HG03571 (cell line): ENCODE measurements around the gene MAPRE2.

Experiments used
- ATAC-seq: cut with Tn5 transposase; IDR thresholded peaks from one replicate; pipeline ENCODE4 v1.9.1; 2021; ENCODE audit not compliant: unreplicated experiment

MAPRE2 gene

DNA sequence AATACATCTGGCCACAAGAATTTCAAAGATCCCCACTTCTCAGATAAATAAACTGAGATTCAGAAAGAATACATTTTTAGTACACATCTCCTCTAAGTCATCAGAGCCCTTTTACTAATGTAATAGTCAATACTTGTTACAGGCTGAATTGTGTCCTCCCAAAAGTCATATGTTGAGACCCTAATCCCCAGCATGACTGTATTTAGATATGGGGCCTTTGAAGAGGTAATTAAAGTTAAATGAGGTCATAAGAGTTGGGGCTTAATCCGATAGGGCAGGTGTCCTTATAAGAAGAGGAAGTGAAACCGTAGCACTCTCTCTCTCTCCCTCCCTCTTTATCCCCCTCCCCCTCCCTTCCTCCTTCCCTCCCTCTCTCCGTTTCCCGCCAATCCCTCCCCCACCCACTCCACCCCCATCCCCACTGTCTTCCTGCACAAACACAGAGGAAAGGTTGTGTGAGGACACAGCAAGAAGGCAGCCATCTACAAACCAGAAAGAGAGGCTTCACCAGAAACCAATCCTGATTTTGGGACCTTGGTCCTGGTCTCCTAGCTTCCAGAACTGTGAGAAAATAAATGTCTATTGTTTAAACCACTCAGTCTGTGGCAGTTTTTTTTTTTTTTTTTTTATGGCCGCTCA is 133.0 kb downstream of the MAPRE2 start:
- ATAC-seq: no peak

DNA sequence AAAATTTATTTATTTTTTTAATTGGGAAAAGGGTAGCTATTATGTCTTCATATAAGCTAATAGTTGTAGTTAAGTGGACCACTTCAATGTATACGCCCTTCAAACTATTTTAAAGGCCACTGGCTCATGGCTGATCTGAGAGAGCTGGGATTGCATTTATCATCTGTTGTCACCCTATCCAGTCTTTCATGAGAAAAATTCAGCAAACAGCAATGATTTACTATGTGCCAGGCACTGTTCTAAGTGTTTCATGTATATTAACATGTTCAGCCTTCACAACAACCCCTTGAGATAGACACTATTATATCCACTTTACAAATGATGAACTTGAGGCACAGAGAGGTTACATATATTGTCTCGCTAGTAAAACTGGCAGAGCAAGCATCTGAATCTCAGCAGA is 133.5 kb downstream of the MAPRE2 start:
- no peak for ATAC-seq

DNA sequence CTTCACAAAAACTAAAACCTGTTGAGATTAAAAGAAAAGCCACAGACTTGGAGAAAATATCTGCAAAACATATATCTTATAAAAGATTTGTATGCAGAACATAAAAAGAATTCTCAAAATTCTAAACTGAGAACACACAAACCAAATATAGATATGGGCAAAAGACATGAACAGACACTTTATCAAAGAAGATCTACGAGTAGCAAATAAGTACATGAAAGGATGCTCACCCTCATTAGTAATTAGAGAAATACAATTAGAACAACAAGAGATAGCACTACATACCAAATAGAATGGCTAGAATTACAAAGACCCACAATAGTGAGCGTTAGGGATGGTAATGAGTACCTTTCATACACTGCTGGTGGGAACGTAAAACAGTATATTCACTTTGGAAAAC is 135.7 kb downstream of the MAPRE2 start:
- ATAC-seq: no peak

DNA sequence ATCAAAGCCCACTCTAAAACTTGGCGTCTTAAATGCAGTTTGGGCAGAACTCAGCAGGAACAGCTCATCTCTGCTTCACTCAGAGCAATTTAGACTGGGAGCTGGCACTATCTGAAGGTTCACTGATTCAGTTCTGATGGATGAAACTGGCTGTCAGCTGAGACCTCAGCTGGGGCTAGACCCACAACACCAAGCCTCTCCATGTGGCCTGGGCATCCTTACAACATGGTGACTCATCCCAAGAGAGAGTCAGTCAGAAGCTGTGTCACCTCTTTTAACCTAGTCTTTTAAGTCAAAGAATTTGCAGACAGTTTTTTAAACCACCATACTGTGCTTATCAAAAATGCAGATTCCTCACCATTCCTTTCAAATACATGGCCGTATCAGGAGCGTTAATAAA is 137.0 kb downstream of the MAPRE2 start:
- ATAC-seq: no peak

DNA sequence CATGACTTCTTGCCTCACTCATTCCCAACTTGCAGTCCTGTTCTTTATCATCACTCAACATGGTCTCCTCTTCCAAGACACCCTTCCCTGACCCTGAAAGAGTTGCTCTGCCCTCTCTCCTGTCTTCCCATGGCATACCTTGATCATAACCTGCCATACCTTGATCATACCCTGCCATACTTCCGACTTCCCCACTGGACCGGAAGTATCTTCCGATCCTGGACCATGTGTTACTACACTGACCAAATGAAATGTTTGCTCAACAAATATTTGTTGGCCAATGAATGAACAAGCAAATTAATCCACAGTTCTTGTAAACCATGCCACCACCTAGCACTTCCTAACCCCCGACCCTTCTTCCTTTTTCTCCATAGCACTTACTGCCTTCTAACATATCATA is 138.7 kb downstream of the MAPRE2 start:
- ATAC-seq: no peak

DNA sequence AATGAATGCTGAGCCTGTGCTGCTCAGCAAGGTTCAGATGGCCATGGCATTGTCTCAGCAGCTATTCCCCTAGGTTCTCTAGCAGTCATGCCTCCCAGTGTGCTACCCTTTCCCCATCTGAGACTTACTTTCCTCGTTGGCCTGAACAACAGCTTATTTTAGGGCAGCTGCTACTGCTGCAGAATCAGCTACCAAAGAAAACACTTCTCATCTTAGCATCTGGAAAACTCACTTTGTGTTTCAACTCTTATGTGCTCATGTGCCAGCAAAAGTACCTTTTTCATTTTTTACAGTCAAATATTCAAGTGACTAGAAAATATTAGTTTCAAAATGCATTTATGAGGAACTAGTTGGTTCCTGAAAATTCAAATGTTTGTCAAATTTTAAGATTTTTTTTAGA is 139.2 kb downstream of the MAPRE2 start:
- ATAC-seq: no peak

DNA sequence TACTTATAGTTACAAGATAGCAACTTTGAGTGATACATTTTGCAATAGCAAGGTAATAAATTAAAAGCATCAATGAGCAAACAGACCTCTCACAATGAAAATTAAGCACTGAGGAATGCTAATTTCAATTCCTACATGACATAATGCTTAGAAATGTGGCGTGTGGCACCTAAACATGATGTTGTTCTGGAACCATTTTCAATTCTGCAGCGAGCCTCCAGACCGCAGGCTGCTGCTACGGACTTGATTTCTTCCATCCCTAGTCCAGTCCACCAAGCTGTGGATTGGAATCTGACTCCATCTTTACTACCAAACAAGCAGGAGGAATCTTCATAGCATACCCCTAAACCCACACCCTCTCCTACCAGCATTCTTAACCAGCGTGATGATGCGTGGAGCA is 140.9 kb downstream of the MAPRE2 start:
- ATAC-seq: no peak

DNA sequence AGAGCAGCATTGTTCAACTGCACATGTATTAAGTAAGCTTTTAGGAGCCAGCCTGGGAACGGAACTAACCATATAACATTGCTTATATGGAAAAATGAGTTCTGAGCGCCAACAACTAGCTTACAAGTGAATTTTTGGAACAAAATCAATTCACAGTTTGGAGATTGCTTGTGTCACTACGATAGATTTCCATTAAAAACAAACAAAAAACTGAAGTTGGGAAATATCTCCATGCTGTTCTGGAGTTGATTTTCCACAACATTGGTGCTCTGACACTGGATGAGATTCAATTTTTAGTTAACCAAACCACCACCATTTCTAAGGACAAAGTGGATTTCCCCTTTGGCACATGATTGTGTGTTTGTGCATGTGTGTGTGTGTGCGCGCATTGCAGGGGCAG is 142.7 kb downstream of the MAPRE2 start:
- no peak for ATAC-seq

DNA sequence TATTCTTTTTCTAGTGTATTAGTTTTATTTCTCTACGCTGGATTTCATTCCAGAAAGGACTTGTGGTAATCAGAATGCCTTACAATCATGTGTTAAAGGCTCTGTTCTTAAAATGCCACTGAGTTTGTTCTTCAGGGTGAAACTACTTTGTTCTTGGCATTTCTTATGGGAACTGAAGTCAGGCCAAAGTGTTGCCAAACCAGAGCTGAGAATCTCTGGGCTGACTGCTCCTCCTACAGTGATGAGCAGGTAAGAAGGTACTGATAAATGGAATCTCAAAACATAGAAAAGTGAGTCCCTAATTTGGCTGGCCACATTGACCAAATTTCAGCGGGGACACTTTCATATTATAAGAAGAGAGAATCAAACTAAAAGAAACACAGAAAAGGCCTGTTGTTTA is 144.6 kb downstream of the MAPRE2 start:
- no peak for ATAC-seq

DNA sequence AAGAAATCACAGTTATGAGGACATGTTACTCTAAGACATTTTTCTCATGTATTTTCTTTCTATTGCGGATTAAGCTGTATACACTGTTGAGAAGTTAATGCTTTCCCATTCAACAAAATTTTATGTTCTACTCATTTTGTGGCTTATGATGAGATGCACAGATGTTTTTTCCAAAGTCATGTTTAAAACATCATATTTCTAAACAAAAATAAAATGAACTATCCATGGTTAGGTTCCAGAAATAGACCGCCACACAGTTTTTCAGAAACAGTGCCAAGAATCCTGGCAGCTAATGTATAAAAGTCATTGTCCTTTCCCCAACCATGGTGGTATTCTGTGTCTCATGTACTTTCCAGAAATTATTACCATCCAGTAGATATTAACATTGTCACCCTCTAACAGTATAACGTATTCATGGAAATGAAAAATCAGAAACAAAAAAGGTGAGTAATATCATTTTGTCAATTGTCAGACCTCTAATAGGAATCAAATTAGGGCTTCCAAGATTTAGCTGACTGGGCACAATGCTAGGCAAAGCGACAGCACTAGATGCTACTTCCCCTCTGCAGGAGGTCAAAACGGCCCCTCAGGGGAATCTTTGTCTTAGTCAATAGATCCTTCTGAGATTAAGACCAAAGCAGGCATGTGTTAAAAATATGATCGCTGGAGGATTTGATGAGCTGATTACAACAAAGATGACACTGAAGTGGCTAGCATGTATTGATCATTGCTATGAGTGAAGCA is 145.2 kb downstream of the MAPRE2 start:
- no peak for ATAC-seq

DNA sequence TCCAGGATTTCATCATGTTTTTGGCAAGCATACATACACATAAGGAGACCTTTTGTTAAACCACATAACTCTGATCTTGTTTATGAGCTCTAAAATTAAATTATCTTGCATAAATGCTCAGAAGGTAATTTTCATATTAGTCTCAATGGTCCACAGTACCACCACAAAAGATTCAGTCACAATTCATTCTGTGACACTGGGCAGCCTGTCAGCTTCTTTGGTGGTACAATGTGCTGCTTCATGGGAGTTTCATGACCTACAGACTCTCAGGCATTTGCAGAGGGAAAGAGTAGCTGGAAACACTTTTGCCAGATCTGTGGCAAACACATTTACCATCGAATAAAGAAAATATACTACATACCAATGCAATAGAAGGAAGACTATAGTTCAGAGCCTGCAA is 148.3 kb downstream of the MAPRE2 start:
- no peak for ATAC-seq

DNA sequence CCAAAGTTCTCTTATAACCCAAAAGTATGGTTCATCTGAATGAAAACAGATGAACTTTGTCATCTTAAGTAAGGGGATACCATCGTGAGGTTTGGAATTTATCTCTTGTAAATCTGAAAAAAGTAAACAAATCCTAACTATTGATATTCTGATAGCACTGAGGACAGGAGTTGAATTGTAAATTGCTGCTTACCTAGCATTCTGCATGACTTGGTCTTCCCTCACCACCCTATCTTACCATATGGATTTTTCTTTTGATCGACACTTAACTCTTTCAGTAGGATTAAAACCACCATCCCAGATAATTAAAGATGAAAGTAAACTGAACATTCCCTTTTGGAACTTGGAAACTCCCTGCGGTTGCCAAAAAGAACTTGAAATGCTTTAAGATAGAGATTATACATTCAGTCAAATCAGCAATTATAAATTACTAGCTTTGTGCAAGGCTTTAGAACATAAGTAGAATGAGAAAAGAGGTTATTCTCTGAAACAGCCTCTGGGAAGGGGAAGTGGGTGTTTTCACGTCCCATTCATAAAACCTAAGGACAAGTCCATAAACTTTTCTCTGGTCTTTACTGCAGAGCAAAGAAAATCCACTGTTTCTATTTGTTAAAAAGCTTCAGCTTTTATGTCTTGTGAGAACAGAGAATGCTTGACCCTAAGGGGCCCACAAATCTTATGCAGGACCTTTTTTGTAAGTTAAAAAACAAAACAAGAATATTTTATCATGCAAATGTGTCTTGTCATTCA is 149.9 kb downstream of the MAPRE2 start:
- ATAC-seq: no peak

DNA sequence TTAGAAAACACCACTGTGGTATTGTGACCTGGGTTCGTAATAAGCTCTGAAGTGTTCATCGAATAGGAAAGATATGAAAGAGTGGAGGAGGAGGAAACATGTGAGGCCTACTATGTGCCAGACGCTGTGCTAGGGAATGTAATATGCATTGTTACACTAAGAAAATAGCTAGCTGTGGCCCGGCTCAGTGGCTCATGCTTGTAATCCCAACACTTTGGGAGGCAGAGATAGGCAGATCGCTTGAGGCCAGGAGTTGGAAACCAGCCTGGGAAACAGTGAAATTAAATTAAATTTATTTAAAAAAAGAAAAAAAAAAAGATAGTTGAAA is 150.4 kb downstream of the MAPRE2 start:
- no peak for ATAC-seq

DNA sequence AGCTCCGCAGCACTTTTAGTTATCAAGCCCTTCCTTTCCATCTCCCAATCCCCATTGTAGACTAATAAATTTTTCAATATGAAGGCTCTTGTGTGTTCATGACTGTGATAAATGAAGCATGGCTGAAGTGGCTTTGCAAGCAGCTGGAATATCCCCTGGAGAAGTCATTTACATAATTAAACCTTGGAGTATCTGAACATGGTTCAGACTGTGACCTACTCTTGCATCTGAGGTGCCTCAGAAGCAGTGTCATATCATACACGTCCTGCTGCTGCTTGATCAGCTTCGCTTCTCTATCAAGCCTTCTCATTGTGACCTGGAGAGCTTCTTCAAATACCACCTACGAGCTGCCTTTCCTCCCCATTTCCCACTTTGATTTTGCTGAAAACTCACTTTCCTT is 151.2 kb downstream of the MAPRE2 start:
- no peak for ATAC-seq
